Activated T-helper 1 cell treated with anti-CD3 and anti-CD28 coated beads, Interleukin-2, amount 50 U/mL, for 16 hours (primary cell): ENCODE data around the gene KDELR3.

Experiments used
- DNase-seq, 2 donors: peaks; one replicate each; pipeline ENCODE4 v3.0.0-alpha.2; 2020; ENCODE audit warnings: low read depth in 1 of 2, low spot score in 1 of 2

KDELR3 gene

GRCh38 chr22:38481162-38481870 lies 13.4 kb downstream of the KDELR3 start:
- DNase-seq, result no peak

GRCh38 chr22:38481871-38482332 lies 14.0 kb downstream of the KDELR3 start:
- DNase-seq, result no peak

- DNase-seq, result no peak
Measured at GRCh38 chr22:38482662-38483308, 14.9 kb downstream of the KDELR3 start.

GRCh38 chr22:38484244-38484643 lies 16.3 kb downstream of the KDELR3 start:
- no peak for DNase-seq

GRCh38 chr22:38485783-38486182 lies 17.9 kb downstream of the KDELR3 start:
- DNase-seq, result no peak

- DNase-seq, result no peak
Measured at GRCh38 chr22:38487946-38488345, 20.1 kb downstream of the KDELR3 start.

GRCh38 chr22:38489142-38489541 lies 21.2 kb downstream of the KDELR3 start:
- no peak for DNase-seq

GRCh38 chr22:38489561-38490145 lies 21.8 kb downstream of the KDELR3 start:
- DNase-seq, result no peak

GRCh38 chr22:38490475-38490874 lies 22.6 kb downstream of the KDELR3 start:
- no peak for DNase-seq

GRCh38 chr22:38490915-38491314 lies 23.0 kb downstream of the KDELR3 start:
- DNase-seq, result no peak

GRCh38 chr22:38491707-38492348 lies 23.9 kb downstream of the KDELR3 start:
- no peak for DNase-seq

- DNase-seq, result no peak
Measured at GRCh38 chr22:38494498-38494897, 26.6 kb downstream of the KDELR3 start.

- DNase-seq, result no peak
Measured at GRCh38 chr22:38494939-38495338, 27.0 kb downstream of the KDELR3 start.

GRCh38 chr22:38497869-38498268 lies 30.0 kb downstream of the KDELR3 start:
- no peak for DNase-seq

GRCh38 chr22:38501797-38502672 lies 34.1 kb downstream of the KDELR3 start:
- DNase-seq, result no peak

- no peak for DNase-seq
Measured at GRCh38 chr22:38503021-38503420, 35.1 kb downstream of the KDELR3 start.

GRCh38 chr22:38504731-38505540 lies 37.0 kb downstream of the KDELR3 start:
- DNase-seq, result peak; percentile 30 to 33

- DNase-seq, result peak; percentile 40 to 49
Measured at GRCh38 chr22:38505541-38506117, 37.7 kb downstream of the KDELR3 start.

- peak; percentile 90 to 92 for DNase-seq
Measured at GRCh38 chr22:38506118-38506962, 38.4 kb downstream of the KDELR3 start, which contains the start of gene DDX17. Gene DDX17 (minus strand): TSS chr22:38506311.
